ENCODE measurements around the gene FGF11. TPM values are rescaled to one million over a fixed set of nuclear protein-coding genes. Genes with fewer than 3 reads are reported as not detected.

FGF11 gene
- total and polyA plus RNA-seq, 8 donors = 0.37 to 15.6 (median 1.7) TPM; not detected in 4

- H3K4me1 ChIP-seq = no peaks in the 10 kb centered on the region
- H3K4me3 ChIP-seq = no peak overlapping the region
- no peaks in the 10 kb centered on the region for H3K9me3 ChIP-seq
- DNase-seq = no peak
- no peak overlapping the region for H3K27ac ChIP-seq
- 88 to 93% (median 89%) methylated on average over 4 to 7 of the region's 7 CpGs for WGBS, 5 donors
- no peaks in the 10 kb centered on the region for H3K27me3 ChIP-seq
- TF ChIP-seq CTCF (IDR thresholded peaks at IDR 0.05) (no peak), EP300 (IDR thresholded peaks at IDR 0.05) (no peak), POLR2AphosphoS5 (IDR thresholded peaks at IDR 0.05) (no peak), POLR2A (IDR thresholded peaks at IDR 0.05) (no peak)
- H3K36me3 ChIP-seq = no peaks in the 10 kb centered on the region
- intact Hi-C loops (cut with DNase I; ENCODE audit: low total_unique reads) = loop anchor here (10.0 kb wide), 1 partner anchor 63 kb away; no protein-coding TSS in a partner anchor
Measured at GRCh38 chr17:7427549-7427948, 11.8 kb upstream of the FGF11 start.

- Histone ChIP-seq H3K27ac (no peak within 1 kb of the TSS), H3K4me1 (no peaks in the 10 kb centered on the region), H3K36me3 (no peaks in the 10 kb centered on the region), H3K4me3 (no peak within 1 kb of the TSS), H3K27me3 (peaks cover 0 to 3% (median 0%) of the 10 kb centered on the region in 3 donors), H3K9me3 (no peaks in the 10 kb centered on the region)
- WGBS, 5 donors = 58 to 60% (median 59%) methylated on average over 5 of the region's 5 CpGs
- no peak for TF ChIP-seq POLR2A (IDR thresholded peaks at IDR 0.05)
- TF ChIP-seq POLR2AphosphoS5 (IDR thresholded peaks at IDR 0.05) = no peak
- TF ChIP-seq EP300 (IDR thresholded peaks at IDR 0.05) = no peak
- TF ChIP-seq CTCF (IDR thresholded peaks at IDR 0.05) = no peak
- intact Hi-C loops (cut with DNase I; ENCODE audit: low total_unique reads) = loop anchor here (10.0 kb wide), 1 partner anchor 64 kb away; no protein-coding TSS in a partner anchor
- DNase-seq = no peak
Measured at GRCh38 chr17:7428557-7428956, 10.8 kb upstream of the FGF11 start, which contains the start of gene SPEM3. Gene SPEM3 (plus strand): TSS chr17:7428857. CDS start chr17:7428903, 46 bp downstream.

- no peak for DNase-seq
- no peaks in the 10 kb centered on the region for H3K9me3 ChIP-seq
- TF ChIP-seq POLR2A (IDR thresholded peaks at IDR 0.05) (no peak), EP300 (IDR thresholded peaks at IDR 0.05) (no peak), POLR2AphosphoS5 (IDR thresholded peaks at IDR 0.05) (no peak), CTCF (IDR thresholded peaks at IDR 0.05) (no peak)
- no peaks in the 10 kb centered on the region for H3K36me3 ChIP-seq
- H3K27ac ChIP-seq = no peak overlapping the region
- no peak overlapping the region for H3K4me3 ChIP-seq
- 84 to 92% (median 89%) methylated on average over 8 to 10 of the region's 10 CpGs for WGBS, 5 donors
- intact Hi-C loops (cut with DNase I; ENCODE audit: low total_unique reads) = loop anchor here (10.0 kb wide), 1 partner anchor 65 kb away; no protein-coding TSS in a partner anchor
- peaks cover 0 to 14% (median 0%) of the 10 kb centered on the region in 3 donors for H3K27me3 ChIP-seq
- H3K4me1 ChIP-seq = peaks cover 0 to 2% (median 2%) of the 10 kb centered on the region in 4 donors
Measured at GRCh38 chr17:7429722-7430121, 9.6 kb upstream of the FGF11 start.

GRCh38 chr17:7431231-7431630 lies 8.1 kb upstream of the FGF11 start:
- H3K9me3 ChIP-seq = no peaks in the 10 kb centered on the region
- 80 to 92% (median 89%) methylated on average over 1 of the region's 1 CpG for WGBS, 5 donors
- H3K4me3 ChIP-seq = no peak overlapping the region
- H3K36me3 ChIP-seq = no peaks in the 10 kb centered on the region
- TF ChIP-seq POLR2AphosphoS5 (IDR thresholded peaks at IDR 0.05) (no peak), CTCF (IDR thresholded peaks at IDR 0.05) (no peak), EP300 (IDR thresholded peaks at IDR 0.05) (no peak), POLR2A (IDR thresholded peaks at IDR 0.05) (no peak)
- intact Hi-C loops (cut with DNase I; ENCODE audit: low total_unique reads) = no loop called here
- peaks cover 2 to 17% (median 14%) of the 10 kb centered on the region in 4 donors for H3K4me1 ChIP-seq
- no peak for DNase-seq
- H3K27me3 ChIP-seq = peaks cover 0 to 30% (median 0%) of the 10 kb centered on the region in 3 donors
- no peak overlapping the region for H3K27ac ChIP-seq

Data from stomach (tissue), 9 donors.